Measurements from ENCODE around the gene PLXNA4. TPM values are rescaled to one million over a fixed set of nuclear protein-coding genes. Genes with fewer than 3 reads are reported as not detected.

The PLXNA4 gene
- total RNA-seq, 1 donor from 2014 or later: 5.2 TPM

DNA sequence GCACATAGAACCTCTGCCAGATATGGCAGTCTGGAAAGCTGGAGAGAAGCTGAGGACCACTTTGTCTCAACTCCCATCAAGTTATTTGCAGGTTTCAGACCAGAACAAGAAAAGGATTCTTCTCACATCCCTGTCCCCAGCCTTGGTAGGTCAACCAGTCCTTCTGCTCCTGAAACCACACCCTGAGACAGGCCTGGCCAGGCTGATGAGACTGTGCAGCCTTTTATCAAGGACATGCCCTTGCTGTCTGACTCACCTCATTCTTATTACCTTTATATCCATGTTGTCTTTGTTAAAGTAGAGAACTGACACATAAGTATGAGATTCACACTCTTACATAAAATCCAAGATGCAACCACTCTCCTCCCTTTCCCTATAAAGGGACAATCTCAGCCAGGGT lies 354.9 kb downstream of the PLXNA4 start:
- Mint-ChIP-seq H3K9me3 (no peaks in the 10 kb centered on the region), H3K27ac (no peak overlapping the region), H3K4me3 (no peak overlapping the region), H3K4me1 (peaks cover 33% of the 10 kb centered on the region), H3K36me3 (no peaks in the 10 kb centered on the region), H3K27me3 (ENCODE audit: low read depth) (peaks cover 10% of the 10 kb centered on the region)
- DNase-seq (ENCODE audit: low spot score in 2 of 2, unreplicated experiment in 2 of 2): no peak
- TF ChIP-seq, protein P1, sequence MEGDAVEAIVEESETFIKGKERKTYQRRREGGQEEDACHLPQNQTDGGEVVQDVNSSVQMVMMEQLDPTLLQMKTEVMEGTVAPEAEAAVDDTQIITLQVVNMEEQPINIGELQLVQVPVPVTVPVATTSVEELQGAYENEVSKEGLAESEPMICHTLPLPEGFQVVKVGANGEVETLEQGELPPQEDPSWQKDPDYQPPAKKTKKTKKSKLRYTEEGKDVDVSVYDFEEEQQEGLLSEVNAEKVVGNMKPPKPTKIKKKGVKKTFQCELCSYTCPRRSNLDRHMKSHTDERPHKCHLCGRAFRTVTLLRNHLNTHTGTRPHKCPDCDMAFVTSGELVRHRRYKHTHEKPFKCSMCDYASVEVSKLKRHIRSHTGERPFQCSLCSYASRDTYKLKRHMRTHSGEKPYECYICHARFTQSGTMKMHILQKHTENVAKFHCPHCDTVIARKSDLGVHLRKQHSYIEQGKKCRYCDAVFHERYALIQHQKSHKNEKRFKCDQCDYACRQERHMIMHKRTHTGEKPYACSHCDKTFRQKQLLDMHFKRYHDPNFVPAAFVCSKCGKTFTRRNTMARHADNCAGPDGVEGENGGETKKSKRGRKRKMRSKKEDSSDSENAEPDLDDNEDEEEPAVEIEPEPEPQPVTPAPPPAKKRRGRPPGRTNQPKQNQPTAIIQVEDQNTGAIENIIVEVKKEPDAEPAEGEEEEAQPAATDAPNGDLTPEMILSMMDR (IDR thresholded peaks at IDR 0.05; ENCODE audit: unreplicated experiment): no peak

DNA sequence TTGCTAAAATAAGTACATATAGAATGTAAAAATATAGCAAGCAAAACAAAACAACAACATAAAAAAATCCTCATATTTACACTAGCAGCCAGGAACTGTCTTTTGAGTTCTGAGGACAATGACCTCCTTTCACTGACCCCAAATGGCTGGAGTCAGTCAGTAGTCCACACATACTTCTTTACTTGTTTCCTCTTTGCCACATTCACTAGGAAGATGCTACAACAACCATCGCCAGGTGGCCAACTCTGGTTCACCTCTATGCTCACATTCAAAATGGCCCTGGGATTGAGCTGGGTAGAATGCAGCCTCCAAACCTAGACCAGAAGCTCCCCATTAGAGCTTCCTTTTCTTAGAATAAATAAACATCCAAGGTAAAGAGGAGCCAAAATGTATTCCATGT lies 356.2 kb downstream of the PLXNA4 start:
- TF ChIP-seq, protein P1 (IDR thresholded peaks at IDR 0.05; ENCODE audit: unreplicated experiment): no peak
- Mint-ChIP-seq H3K27me3 (ENCODE audit: low read depth) (peaks cover 8% of the 10 kb centered on the region), H3K9me3 (no peaks in the 10 kb centered on the region), H3K4me1 (peaks cover 33% of the 10 kb centered on the region), H3K4me3 (no peak overlapping the region), H3K27ac (no peak overlapping the region), H3K36me3 (no peaks in the 10 kb centered on the region)
- no peak for DNase-seq (ENCODE audit: low spot score in 2 of 2, unreplicated experiment in 2 of 2)

DNA sequence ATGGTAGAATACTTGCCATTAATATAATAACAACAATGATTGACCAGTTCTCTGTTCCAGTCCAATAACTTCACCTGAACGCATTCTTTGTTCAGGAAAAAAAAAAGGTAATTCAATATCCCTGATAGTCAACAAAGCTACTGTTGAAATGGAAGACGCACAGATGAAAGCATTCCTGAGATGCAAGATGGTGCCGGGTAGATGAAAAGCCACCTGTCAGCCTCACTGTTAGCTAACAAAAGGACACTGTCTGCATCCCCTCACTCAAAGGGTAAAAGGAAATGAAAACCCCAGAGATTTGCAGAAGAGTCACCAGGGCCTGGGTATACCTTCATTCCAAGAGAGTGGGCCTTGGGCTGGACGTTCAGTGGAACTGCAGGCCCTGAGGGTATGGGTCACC lies 357.4 kb downstream of the PLXNA4 start:
- no peak for DNase-seq (ENCODE audit: low spot score in 2 of 2, unreplicated experiment in 2 of 2)
- Mint-ChIP-seq H3K27ac (peak overlapping the region; percentile 56), H3K9me3 (no peaks in the 10 kb centered on the region), H3K4me3 (no peak overlapping the region), H3K36me3 (no peaks in the 10 kb centered on the region), H3K27me3 (ENCODE audit: low read depth) (peaks cover 10% of the 10 kb centered on the region), H3K4me1 (peaks cover 33% of the 10 kb centered on the region)
- TF ChIP-seq, protein P1 (IDR thresholded peaks at IDR 0.05; ENCODE audit: unreplicated experiment): no peak

DNA sequence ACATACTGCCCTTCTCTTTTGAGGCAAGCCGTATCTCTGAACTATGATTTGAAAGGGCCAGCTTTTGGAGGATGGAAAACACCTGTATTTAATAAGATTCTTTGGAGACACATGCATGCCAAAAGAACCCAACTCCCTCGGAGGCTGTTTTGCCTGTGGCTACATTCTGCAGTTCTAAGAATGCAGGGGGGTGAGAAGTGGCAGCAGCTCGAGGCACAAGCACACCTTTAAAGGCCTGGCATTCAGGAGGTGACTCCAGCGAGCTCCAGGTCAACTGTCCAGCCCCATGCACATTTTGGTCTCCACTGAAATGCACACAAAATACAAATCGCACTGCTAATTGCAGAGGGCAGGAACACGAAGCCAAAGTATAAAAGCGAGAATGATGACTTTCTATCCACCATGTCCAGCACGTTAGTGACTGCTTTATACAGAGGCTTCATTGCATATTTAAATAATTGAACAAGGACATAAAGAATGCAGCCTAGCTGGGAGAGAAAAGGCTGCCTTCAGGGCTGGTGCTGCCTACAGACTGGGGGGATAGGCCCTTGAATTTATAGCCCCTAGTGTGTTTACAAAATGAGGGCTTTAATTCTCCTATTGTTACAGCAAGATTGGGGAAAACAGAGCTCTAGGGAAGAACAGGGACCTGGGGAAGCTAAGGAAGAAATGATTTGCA lies 359.3 kb downstream of the PLXNA4 start:
- TF ChIP-seq, protein P1 (IDR thresholded peaks at IDR 0.05; ENCODE audit: unreplicated experiment): no peak
- no peaks in the 10 kb centered on the region for H3K9me3 Mint-ChIP-seq
- H3K27me3 Mint-ChIP-seq (ENCODE audit: low read depth): peaks cover 3% of the 10 kb centered on the region

DNA sequence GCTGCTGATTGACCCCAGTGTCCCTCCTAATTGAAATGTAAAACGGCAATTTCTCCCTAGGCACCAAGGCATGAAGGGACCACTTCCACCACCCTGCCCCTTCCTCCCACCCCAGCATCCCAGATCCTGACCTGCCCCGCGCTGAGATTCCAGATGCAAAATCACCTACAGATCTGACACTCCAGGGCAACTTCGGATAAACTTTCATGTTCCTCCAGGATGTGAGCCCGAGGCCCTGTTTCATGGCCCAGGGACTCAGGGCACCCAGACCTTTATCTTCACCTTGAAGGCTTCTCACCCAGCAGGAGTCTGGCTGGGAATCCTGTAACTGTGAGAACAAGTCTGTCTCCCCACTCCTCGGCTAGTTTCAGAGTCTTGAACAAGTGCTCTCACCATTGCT lies 361.8 kb downstream of the PLXNA4 start:
- Mint-ChIP-seq H3K27ac (no peak overlapping the region), H3K4me1 (peaks cover 30% of the 10 kb centered on the region), H3K9me3 (no peaks in the 10 kb centered on the region), H3K4me3 (no peak overlapping the region), H3K27me3 (ENCODE audit: low read depth) (peaks cover 4% of the 10 kb centered on the region), H3K36me3 (no peaks in the 10 kb centered on the region)
- TF ChIP-seq, protein P1 (IDR thresholded peaks at IDR 0.05; ENCODE audit: unreplicated experiment): no peak
- DNase-seq (ENCODE audit: low spot score in 2 of 2, unreplicated experiment in 2 of 2): no peak

More for the DNA sequence above, 359.3 kb downstream of the PLXNA4 start:
- Mint-ChIP-seq H3K4me3 (no peak overlapping the region), H3K4me1 (peaks cover 33% of the 10 kb centered on the region), H3K36me3 (no peaks in the 10 kb centered on the region), H3K27ac (peak overlapping the region; percentile 78)
- no peak for DNase-seq (ENCODE audit: low spot score in 2 of 2, unreplicated experiment in 2 of 2)
